Measurements from ENCODE around the gene NQO2. TPM values are rescaled to one million over a fixed set of nuclear protein-coding genes. Genes with fewer than 3 reads are reported as not detected.
"Not testable (repeated sequence)": the region's sequence is repeated elsewhere in the genome, so short reads cannot be mapped to it uniquely, and the experiment has no call there.

The NQO2 gene
- total and polyA plus RNA-seq, 2 donors (not counting 1 experiment from before 2014, with no cell fraction given) = 6.2 to 21.5 TPM

DNA sequence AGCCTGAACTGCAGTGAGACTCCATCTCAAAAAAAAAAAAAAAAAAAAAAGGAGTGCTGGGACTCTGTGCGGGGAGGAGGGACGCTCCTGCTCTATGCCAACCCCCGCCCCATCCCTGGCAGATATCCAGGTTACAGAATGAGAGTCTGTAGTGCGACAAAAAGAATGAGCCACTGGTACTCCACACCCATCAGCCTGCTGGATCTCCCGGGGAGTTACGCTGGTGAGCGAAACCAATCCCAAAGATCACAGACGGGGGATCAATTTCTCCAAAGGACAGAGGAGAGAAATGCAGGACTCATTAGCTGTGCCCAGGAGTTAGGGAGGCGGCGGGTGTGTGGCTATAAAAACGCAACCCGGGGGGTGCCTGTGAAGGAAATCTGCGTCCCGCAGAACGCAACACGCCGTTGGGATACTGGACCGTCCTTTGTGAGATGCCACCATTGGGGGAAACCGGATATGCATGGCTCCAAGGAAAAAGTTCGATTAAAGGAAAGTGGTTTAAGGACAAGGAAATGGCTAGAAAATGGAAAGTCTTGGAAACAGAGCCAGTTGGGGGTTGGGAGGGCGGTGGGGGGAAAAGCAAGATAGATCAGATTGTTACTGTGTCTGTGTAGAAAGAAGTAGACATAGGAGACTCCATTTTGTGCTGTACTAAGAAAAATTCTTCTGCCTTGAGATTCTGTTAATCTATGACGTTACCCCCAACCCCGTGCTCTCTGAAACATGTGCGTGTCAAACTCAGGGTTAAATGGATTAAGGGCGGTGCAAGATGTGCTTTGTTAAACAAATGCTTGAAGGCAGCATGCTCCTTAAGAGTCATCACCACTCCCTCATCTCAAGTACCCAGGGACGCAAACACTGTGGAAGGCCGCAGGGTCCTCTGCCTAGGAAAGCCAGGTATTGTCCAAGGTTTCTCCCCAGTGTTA lies 54.8 kb downstream of the NQO2 start:
- H3K9me3 Mint-ChIP-seq (ENCODE audit: insufficient read depth); H3K27ac ChIP-seq (ENCODE audit: low read length in 2 of 2); H3K27me3 Mint-ChIP-seq; H3K27me3 ChIP-seq (replicated peaks in 1 of 4; ENCODE audit: control extremely low read depth in 1 of 4, control insufficient read depth in 3 of 4, insufficient read depth in 4 of 4, low read length in 3 of 4); H3K36me3 ChIP-seq (replicated peaks in 1 of 2; ENCODE audit: control extremely low read depth in 1 of 2, control insufficient read depth in 1 of 2, extremely low read depth in 1 of 2, insufficient read depth in 2 of 2, low read length in 1 of 2); DNase-seq; H3K4me3 ChIP-seq (ENCODE audit: control extremely low read depth in 1 of 5, extremely low read depth in 1 of 5, insufficient read depth in 1 of 5, low read depth in 2 of 5, low read length in 4 of 5); ATAC-seq (ENCODE audit: low read depth); H3K79me2 ChIP-seq (ENCODE audit: control insufficient read depth, insufficient read depth, low read length); H3K9ac ChIP-seq (ENCODE audit: low read length); H4K20me1 ChIP-seq (ENCODE audit: control insufficient read depth, insufficient read depth, low read length, poor library complexity, severe bottlenecking); H3K27ac Mint-ChIP-seq; H3K9me3 ChIP-seq (ENCODE audit: control extremely low read depth in 1 of 3, control insufficient read depth in 2 of 3, insufficient read depth in 1 of 3, low read length in 2 of 3); H2AFZ ChIP-seq (ENCODE audit: insufficient read depth, low read depth, low read length, poor library complexity, severe bottlenecking): not testable (repeated sequence)
- WGBS (ENCODE audit: insufficient coverage) = 69% methylated on average over 19 of the region's 27 CpGs
- ChIA-PET POLR2A (interaction anchor here (0.6 to 1.8 kb wide), 8 partner anchors 9 to 83 kb away, joined by 3 to 13 read pairs (median 6); partner anchors contain the start of gene NQO2), CTCF (interaction anchor here (0.8 to 8.6 kb wide), 19 partner anchors 9 to 263 kb away, joined by 3 to 83 read pairs (median 7); partner anchors contain the start of genes NQO2 and RIPK1)
- intact Hi-C loops (cut with micrococcal nuclease) = loop anchor here (5.0 kb wide), 2 partner anchors 112 to 207 kb away; no protein-coding TSS in a partner anchor
- peak overlapping the region; percentile 76 for H3K4me3 Mint-ChIP-seq
- H3K4me2 ChIP-seq (replicated peaks; ENCODE audit: low read depth, low read length, poor library complexity, severe bottlenecking) = peak overlapping the region; percentile 88
- peaks cover 13% of the 10 kb centered on the region for H3K4me1 Mint-ChIP-seq
- H3K4me1 ChIP-seq (ENCODE audit: control insufficient read depth in 2 of 2, insufficient read depth in 2 of 2, low read length in 2 of 2) = peaks cover 5 to 22% of the 10 kb centered on the region in 2 donors

DNA sequence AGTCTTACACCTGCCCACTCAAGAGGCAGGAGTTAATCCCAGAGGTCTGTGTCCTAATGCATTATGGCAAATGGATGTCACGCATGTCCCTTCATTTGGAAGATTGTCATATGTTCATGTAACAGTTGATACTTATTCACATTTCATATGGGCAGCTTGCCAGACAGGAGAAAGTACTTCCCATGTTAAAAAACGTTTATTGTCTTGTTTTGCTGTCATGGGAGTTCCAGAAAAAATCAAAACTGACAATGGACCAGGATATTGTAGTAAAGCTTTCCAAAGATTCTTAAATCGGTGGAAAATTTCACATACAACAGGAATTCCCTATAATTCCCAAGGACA lies 55.4 kb downstream of the NQO2 start:
- CTCF ChIA-PET = interaction anchor here (1.8 to 8.6 kb wide), 5 partner anchors 23 to 65 kb away, joined by 6 to 83 read pairs (median 29); partner anchors contain the start of gene NQO2
- not testable (repeated sequence) for H3K27me3 Mint-ChIP-seq; H3K79me2 ChIP-seq (ENCODE audit: control insufficient read depth, insufficient read depth, low read length); H3K4me2 ChIP-seq (replicated peaks; ENCODE audit: low read depth, low read length, poor library complexity, severe bottlenecking); H3K27ac Mint-ChIP-seq; DNase-seq; H3K9ac ChIP-seq (ENCODE audit: low read length); H3K9me3 ChIP-seq (ENCODE audit: control extremely low read depth in 1 of 3, control insufficient read depth in 2 of 3, insufficient read depth in 1 of 3, low read length in 2 of 3); H3K4me3 ChIP-seq (ENCODE audit: control extremely low read depth in 1 of 5, extremely low read depth in 1 of 5, insufficient read depth in 1 of 5, low read depth in 2 of 5, low read length in 4 of 5); H3K36me3 ChIP-seq (replicated peaks in 1 of 2; ENCODE audit: control extremely low read depth in 1 of 2, control insufficient read depth in 1 of 2, extremely low read depth in 1 of 2, insufficient read depth in 2 of 2, low read length in 1 of 2); H3K27me3 ChIP-seq (replicated peaks in 1 of 4; ENCODE audit: control extremely low read depth in 1 of 4, control insufficient read depth in 3 of 4, insufficient read depth in 4 of 4, low read length in 3 of 4); H3K27ac ChIP-seq (ENCODE audit: low read length in 2 of 2); H2AFZ ChIP-seq (ENCODE audit: insufficient read depth, low read depth, low read length, poor library complexity, severe bottlenecking); H3K9me3 Mint-ChIP-seq (ENCODE audit: insufficient read depth); ATAC-seq (ENCODE audit: low read depth); H4K20me1 ChIP-seq (ENCODE audit: control insufficient read depth, insufficient read depth, low read length, poor library complexity, severe bottlenecking)
- peaks cover 5 to 22% of the 10 kb centered on the region in 2 donors for H3K4me1 ChIP-seq (ENCODE audit: control insufficient read depth in 2 of 2, insufficient read depth in 2 of 2, low read length in 2 of 2)
- Mint-ChIP-seq H3K4me1 (peaks cover 13% of the 10 kb centered on the region), H3K4me3 (peak overlapping the region; percentile 45)
- no CpG with 5 or more reads among the region's 3 CpGs for WGBS (ENCODE audit: insufficient coverage)
- intact Hi-C loops (cut with micrococcal nuclease) = loop anchor here (5.0 kb wide), 1 partner anchor 208 kb away; no protein-coding TSS in a partner anchor
- POLR2A ChIA-PET = interaction anchor here (1.5 kb wide), 1 partner anchor 56 kb away, joined by 4 read pairs; the partner anchor contains the start of gene NQO2
